Brain microvascular endothelial cell (primary cell): ENCODE results near the gene LUM.

Source experiments
- DNase-seq: peaks from one replicate; pipeline ENCODE4 v3.0.0-alpha.2; 2020
- H3K27ac ChIP-seq: fragments of 250-450 bp; sonication (Bioruptor Pico); 2 replicates; pipeline ENCODE4 v1.5.1; 2020; ENCODE audit warnings: mild to moderate bottlenecking, moderate library complexity
- H3K27me3 ChIP-seq: fragments of 250-450 bp; sonication (Bioruptor Pico); replicated peaks from 2 replicates; pipeline ENCODE4 v1.5.1; 2020; ENCODE audit warnings: mild to moderate bottlenecking
- H3K36me3 ChIP-seq: fragments of 250-450 bp; sonication (Bioruptor Pico); replicated peaks from 2 replicates; pipeline ENCODE4 v1.5.1; 2020; ENCODE audit warnings: mild to moderate bottlenecking
- H3K4me3 ChIP-seq: 2 replicates; pipeline ENCODE4 v1.5.1; 2011; ENCODE audit warnings: low read depth, mild to moderate bottlenecking, control low read depth, low read length, moderate library complexity
- CTCF ChIP-seq: IDR thresholded peaks from 2 replicates; pipeline ENCODE4 v1.5.1; 2011; ENCODE audit warnings: low read depth, mild to moderate bottlenecking, moderate library complexity, low read length, control low read depth, inconsistent platforms; ENCODE audit errors: missing control alignments
- in situ Hi-C: cut with HindIII; loops from 2 replicates; pipeline ENCODE4 v1.10.0; 2017; ENCODE audit warnings: low sequenced_read_pairs, low pct_ligation_motif_present

The LUM gene

DNA sequence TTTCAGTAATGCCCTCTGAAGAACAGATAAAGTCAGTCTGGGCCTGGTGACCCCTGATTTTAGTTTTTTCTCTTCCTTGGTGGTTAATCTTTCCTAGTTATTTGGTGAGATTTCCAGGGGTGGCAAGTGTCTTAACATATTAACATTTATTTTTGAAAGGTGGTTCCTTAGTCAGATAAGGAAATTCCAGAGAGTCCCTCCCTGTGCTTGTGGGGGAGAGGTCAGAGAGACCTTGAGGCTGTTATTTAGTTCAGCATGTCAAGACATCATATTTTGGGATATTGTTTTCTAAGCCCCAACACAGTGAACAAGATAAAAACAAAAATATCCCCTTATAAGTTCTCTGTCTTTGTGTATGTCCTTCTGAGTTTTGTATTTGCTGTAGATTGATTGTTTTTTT lies 9.5 kb upstream of the LUM start:
- TF ChIP-seq CTCF: no peak
- in situ Hi-C loops: no loop called here
- no peak for DNase-seq
- no peak overlapping the region for H3K4me3 ChIP-seq
- no peak overlapping the region for H3K27ac ChIP-seq
- no peaks in the 10 kb centered on the region for H3K27me3 ChIP-seq
- H3K36me3 ChIP-seq: no peaks in the 10 kb centered on the region

GRCh38 chr12:91119089-91119488 lies 7.8 kb upstream of the LUM start:
- in situ Hi-C loops: no loop called here
- Histone ChIP-seq H3K27ac (no peak overlapping the region), H3K27me3 (no peaks in the 10 kb centered on the region), H3K4me3 (no peak overlapping the region), H3K36me3 (no peaks in the 10 kb centered on the region)
- no peak for TF ChIP-seq CTCF
- DNase-seq: no peak

- Histone ChIP-seq H3K4me3 (no peak overlapping the region), H3K27ac (no peak overlapping the region), H3K27me3 (no peaks in the 10 kb centered on the region), H3K36me3 (no peaks in the 10 kb centered on the region)
- in situ Hi-C loops: no loop called here
- DNase-seq: no peak
- no peak for TF ChIP-seq CTCF
Measured at GRCh38 chr12:91113621-91114020, 2.3 kb upstream of the LUM start.

DNA sequence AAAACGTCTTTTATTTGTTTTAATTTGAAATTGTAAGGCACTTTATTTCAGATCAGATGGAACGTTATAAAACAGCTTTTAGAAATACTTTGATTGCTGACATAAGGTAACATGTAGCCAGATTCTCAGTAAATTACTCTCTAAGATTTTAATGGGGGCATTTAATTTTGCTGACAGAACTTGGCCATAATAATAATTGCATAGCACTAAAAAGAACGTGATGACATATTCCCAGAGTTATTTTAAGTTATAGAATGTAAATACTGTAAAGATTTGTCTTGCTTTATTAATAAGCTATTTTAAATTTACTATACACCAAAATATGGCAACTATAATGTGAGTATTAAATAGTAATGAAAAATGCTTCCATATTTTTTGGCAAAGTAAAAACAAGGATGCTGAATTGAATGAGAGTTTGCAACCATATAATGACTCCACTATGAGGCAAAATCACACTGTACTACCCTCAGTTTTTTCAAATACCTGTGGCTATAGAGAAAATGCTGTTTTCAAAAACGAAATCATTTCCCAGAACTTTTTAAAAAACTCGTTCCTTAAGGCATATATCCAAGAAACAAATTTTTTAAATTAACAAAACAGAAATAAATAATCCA lies 876 bp downstream of the LUM start:
- in situ Hi-C loops: no loop called here

GRCh38 chr12:91109581-91110310 lies 1.5 kb downstream of the LUM start:
- in situ Hi-C loops: no loop called here
- TF ChIP-seq CTCF: no peak
- peak overlapping the region; percentile 18 for H3K4me3 ChIP-seq

More for the DNA sequence above, 876 bp downstream of the LUM start:
- TF ChIP-seq CTCF: no peak
- Histone ChIP-seq H3K27me3 (no peaks in the 10 kb centered on the region), H3K4me3 (peak overlapping the region; percentile 33), H3K36me3 (no peaks in the 10 kb centered on the region), H3K27ac (no peak overlapping the region)
- DNase-seq: no peak

More at GRCh38 chr12:91109581-91110310, 1.5 kb downstream of the LUM start:
- H3K27ac ChIP-seq: no peak overlapping the region
- H3K27me3 ChIP-seq: no peaks in the 10 kb centered on the region
- no peak for DNase-seq
- H3K36me3 ChIP-seq: no peaks in the 10 kb centered on the region
